GM10248 (cell line): Measurements from ENCODE around the gene CEMP1.
A peak's percentile ranks its signal among the peaks of the same experiment; 100 is the strongest.
"Not testable (repeated sequence)": the region's sequence is repeated elsewhere in the genome, so short reads cannot be mapped to it uniquely, and the experiment has no call there.

Source experiments
- CTCF ChIA-PET: fragments of 300-600 bp; sonication (Branson Sonifier 250); formaldehyde crosslinking; extraction: SDS; loops from one replicate; lab custom pipeline; 2021; ENCODE audit warnings: antibody characterized with exemption; lab: Yijun Ruan, JAX
- POLR2A ChIA-PET: fragments of 350-650 bp; sonication (Branson Sonifier 250); formaldehyde crosslinking; extraction: SDS; loops from one replicate; lab custom pipeline; 2020; ENCODE audit warnings: antibody characterized with exemption; lab: Yijun Ruan, JAX
- DNase-seq: peaks from one replicate; pipeline ENCODE4 v3.0.0; 2012; ENCODE audit errors: extremely low spot score
- TF ChIP-seq, protein P1 (sequence below): IDR thresholded peaks from 2 replicates; pipeline ENCODE4 v1.5.1; 2012; ENCODE audit warnings: mild to moderate bottlenecking, low read depth; ENCODE audit errors: extremely low read depth, missing control alignments, control extremely low read depth

Gene CEMP1, protein sequence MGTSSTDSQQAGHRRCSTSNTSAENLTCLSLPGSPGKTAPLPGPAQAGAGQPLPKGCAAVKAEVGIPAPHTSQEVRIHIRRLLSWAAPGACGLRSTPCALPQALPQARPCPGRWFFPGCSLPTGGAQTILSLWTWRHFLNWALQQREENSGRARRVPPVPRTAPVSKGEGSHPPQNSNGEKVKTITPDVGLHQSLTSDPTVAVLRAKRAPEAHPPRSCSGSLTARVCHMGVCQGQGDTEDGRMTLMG

DNA sequence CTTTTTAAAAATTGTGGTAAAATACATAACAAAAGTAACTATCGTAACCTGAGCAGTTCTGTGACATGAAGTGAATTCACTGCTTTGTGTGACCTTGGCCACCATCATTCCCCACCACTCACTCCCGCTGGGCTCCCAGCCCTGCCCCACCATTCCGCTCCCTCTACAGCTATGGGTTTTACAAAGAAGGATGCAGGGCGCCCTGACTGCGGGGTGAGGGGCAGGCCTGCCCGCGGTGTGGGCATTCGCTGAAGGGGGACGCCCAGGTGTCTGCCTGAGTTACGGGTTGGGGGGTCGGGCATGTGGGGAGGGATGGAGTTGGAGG lies at the start of gene CEMP1:
CEMP1 (minus strand) TSS at position 38 of the 325 bp plus-strand sequence. CDS start 335 bp downstream, outside the sequence.
- POLR2A ChIA-PET: interaction anchor here (0.7 to 1.2 kb wide), 5 partner anchors 11 to 73 kb away, joined by 3 to 9 read pairs (median 6); partner anchors contain the start of gene AMDHD2
- TF ChIP-seq, protein P1, sequence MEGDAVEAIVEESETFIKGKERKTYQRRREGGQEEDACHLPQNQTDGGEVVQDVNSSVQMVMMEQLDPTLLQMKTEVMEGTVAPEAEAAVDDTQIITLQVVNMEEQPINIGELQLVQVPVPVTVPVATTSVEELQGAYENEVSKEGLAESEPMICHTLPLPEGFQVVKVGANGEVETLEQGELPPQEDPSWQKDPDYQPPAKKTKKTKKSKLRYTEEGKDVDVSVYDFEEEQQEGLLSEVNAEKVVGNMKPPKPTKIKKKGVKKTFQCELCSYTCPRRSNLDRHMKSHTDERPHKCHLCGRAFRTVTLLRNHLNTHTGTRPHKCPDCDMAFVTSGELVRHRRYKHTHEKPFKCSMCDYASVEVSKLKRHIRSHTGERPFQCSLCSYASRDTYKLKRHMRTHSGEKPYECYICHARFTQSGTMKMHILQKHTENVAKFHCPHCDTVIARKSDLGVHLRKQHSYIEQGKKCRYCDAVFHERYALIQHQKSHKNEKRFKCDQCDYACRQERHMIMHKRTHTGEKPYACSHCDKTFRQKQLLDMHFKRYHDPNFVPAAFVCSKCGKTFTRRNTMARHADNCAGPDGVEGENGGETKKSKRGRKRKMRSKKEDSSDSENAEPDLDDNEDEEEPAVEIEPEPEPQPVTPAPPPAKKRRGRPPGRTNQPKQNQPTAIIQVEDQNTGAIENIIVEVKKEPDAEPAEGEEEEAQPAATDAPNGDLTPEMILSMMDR: no peak
- CTCF ChIA-PET: no interaction called here
- no peak for DNase-seq

DNA sequence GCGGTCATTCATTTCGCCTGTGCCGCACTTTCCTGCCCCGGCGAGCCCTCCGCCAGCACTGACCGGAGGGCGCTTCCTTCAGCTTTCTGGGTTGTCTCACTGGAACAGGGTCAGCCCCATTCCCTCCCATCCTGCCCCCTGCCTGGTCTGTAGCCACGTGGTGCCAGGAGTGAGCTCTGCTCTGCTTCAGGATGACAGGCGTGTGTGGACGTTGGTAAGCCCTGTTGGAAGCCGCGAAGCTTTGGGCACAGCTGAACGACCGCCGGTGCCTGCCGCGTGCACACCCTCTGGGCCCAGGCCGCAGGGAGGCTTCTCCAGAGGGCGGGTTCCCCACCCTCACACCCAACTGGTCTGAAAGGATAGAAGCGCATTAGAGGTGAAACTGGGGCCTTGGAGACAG lies 49.6 kb upstream of the CEMP1 start:
- CTCF ChIA-PET: not testable (repeated sequence)

DNA sequence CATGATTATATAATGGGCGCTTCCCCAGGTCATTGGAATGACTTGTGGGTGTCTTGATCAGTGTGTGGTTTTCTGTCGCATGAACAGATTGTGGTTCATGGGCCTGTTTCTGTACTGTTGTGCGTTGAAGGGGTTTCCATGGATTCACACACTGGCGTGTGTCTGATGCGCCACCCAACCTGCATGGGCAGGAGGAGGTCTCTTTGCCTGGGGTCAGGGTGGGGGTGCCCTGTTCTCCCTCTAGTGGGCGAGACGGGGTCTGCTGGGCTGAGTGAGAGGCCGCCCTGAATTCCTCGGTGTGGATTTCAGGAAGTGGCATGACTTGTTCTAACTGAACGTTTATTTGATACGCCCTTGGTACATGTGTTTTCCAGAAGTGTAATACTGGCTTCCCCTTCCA lies 48.9 kb upstream of the CEMP1 start:
- DNase-seq, POLR2A ChIA-PET, CTCF ChIA-PET: not testable (repeated sequence)

More for the DNA sequence above, 49.6 kb upstream of the CEMP1 start:
- DNase-seq, POLR2A ChIA-PET: not testable (repeated sequence)

DNA sequence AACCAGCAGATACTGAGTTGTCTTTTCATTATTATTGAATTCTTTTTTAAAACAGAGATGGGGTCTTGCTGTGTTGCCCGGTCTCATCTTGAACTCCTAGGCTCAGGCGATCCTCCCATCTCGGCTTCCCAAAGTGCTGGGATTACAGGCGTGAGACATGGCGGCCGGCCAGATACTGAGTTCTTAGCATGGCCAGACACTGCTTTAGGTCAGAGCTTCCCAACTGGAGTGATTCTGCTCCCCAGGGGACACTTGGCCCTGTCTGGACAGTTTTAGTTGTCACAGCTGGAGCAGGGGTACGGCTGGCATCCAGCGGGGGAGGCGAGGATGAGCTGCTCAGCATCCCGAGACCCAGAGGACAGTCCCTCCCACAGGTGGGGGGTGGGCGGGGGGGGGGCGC lies 47.7 kb upstream of the CEMP1 start:
- POLR2A ChIA-PET, CTCF ChIA-PET, DNase-seq: not testable (repeated sequence)

DNA sequence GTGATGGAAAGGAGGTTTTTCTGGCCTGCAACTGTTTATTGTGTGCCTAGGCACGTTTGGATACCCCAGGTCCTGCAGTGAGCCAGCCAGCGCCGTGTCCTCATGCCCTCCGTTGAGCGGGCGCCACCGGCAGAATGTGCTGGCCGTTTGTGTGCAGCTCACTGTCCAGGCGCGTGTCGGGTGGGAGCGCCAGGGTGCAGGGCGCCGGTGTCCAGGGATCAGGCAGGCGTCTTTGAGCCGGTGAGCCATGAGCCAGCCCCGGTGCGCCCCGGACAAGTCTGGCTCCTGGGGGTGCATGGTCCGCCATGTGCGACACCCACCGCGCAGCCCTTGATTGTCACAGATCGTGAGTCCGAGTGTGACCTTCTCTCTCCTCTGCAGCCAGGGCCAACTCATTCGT lies 45.8 kb upstream of the CEMP1 start:
- DNase-seq, CTCF ChIA-PET, POLR2A ChIA-PET: not testable (repeated sequence)

DNA sequence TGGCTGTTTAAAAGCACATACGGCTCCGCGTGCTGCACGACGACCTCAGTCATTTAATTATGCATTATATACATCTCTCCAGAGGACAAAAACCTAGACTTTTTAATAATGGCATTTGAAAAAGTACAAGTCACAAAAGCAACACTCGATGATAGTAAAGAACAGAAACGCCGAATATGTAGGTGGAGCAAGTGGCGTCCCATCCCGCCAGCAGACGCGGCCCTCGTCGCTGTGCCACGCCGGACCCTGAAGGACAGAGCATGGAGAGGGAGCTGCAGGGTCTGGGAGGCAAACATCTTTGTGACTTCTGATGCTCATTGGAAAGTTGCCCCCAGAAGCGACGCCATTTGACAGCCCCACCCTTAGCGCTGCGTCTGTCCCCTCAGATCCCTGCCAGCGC lies 44.6 kb upstream of the CEMP1 start:
- POLR2A ChIA-PET, CTCF ChIA-PET, DNase-seq: not testable (repeated sequence)

DNA sequence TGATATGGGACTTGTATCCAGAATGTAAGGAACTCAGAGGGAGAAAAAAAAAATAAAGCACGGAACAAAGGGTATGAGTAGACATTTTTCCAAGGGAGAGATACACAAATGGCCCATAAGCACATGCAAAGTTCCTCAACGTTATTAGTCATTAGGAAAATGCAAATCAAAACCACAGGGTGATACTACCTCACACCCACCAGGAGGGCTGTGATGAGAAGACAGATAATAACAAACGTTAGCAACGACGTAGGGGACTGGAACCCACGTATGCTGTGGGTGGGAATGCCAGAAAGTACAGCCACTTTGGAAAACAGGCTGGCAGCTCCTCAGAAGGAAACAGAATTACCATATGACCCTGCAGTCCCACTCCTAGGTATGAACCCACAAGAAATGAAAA lies 41.5 kb upstream of the CEMP1 start:
- DNase-seq, CTCF ChIA-PET, POLR2A ChIA-PET: not testable (repeated sequence)

DNA sequence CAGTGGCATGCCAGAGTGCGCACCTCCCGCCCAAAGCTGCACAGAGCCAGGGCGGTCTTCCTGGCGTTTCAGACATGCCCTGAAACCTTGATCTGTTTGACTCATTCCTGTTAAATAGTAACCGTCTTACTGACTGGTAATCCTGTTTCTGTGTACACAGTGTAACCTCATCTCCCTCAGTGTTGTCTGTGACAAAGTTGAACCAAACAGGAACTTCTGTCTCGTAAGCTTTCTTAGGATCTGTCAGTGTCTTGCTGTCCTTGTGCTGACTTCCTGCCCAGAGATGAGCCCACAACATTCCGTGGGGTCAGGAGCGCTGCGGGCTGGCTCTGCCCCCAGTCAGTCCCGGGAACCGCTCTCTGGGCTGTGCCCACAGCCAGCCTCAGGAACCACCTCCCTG lies 37.4 kb upstream of the CEMP1 start:
- POLR2A ChIA-PET, CTCF ChIA-PET, DNase-seq: not testable (repeated sequence)

DNA sequence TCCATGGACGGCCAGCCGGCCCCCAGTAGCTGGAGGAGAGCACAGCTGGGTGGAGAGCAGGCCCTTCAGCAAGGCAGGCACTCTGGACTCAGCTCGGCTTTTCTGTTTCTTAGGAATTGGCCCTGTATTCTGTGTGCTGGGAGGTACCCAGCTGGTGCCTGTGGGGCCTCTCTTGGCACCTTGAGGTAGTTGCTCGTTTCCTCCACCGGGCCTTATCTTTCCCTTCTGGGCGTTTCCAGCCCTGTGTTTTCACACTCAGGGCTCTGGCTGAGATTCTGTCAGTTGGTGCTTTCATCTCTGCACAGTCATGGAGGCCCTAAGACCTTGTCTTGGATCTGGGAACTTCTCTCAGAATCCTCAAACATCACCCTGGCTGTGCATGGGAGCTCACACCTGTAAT lies 36.3 kb upstream of the CEMP1 start:
- CTCF ChIA-PET, POLR2A ChIA-PET, DNase-seq: not testable (repeated sequence)

DNA sequence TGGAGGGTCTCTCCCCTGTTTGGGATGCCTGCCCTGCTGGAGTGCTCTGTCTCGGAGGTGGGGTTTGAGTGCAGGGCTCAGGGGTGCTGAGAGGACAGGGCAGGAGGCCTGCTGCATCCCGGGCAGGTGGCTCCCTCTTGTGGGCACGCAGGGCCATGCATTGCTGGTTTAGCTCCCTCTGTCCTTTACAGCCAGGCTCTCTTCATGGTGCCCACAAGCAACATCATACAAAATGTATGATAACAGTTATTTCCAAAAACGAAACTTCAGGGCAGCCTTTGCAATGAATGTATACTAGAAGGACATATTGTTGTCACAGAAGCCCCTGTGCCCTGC lies 29.6 kb upstream of the CEMP1 start:
- TF ChIP-seq, protein P1: peak; percentile 53
- CTCF ChIA-PET, DNase-seq, POLR2A ChIA-PET: not testable (repeated sequence)

DNA sequence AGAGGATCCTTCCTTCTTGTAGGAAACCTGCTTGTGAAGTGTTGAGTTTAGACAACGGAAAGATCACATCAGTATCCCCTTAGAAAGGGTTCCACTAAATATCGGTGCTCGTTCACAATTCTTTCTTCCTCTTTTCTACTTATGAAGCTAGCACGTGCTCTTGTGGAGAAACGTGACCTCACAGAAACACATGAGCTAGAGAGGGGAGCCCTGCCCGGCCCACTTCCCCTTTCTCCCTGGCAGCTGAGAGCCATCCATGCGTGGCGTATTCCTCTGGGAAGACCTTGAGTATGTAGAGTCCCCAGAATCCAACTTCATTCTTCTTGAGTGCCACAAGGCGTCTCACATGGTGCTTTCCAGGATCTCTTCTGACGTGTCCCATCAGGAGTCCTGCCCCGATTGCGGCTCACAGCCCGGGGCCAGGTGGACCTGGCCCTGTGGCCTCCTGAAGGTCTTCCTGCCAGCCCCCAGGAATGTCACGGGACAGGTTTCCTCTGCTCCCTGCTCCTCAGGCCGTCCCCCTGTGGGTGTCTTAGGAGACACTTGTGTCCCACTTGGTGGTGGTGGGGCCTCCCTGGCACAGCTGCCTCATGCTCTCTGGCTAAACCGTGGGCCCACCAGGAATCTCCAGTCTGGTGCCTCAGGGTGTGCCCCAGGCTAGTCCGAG lies 29.1 kb upstream of the CEMP1 start:
- POLR2A ChIA-PET, CTCF ChIA-PET, DNase-seq: not testable (repeated sequence)

DNA sequence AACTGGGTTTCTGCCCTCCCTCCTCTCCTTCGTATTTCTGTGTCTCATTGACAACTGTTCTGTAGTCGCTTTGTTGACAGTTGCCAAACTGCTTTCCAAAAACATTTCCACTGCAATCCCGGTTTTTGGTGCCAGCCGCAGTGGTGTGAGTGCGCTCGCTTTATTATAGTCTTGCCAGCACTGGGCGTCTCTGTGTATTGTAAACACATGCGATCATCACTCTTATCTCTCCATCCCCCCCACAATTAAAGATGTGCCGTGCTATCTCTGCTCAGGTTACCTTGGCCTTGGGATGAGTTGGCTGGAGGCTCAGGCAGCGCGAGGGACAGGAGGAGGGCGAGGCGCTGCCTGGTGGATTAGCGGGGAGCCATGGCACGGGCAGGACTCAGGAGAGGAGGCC lies 25.9 kb upstream of the CEMP1 start:
- DNase-seq, CTCF ChIA-PET, POLR2A ChIA-PET: not testable (repeated sequence)

DNA sequence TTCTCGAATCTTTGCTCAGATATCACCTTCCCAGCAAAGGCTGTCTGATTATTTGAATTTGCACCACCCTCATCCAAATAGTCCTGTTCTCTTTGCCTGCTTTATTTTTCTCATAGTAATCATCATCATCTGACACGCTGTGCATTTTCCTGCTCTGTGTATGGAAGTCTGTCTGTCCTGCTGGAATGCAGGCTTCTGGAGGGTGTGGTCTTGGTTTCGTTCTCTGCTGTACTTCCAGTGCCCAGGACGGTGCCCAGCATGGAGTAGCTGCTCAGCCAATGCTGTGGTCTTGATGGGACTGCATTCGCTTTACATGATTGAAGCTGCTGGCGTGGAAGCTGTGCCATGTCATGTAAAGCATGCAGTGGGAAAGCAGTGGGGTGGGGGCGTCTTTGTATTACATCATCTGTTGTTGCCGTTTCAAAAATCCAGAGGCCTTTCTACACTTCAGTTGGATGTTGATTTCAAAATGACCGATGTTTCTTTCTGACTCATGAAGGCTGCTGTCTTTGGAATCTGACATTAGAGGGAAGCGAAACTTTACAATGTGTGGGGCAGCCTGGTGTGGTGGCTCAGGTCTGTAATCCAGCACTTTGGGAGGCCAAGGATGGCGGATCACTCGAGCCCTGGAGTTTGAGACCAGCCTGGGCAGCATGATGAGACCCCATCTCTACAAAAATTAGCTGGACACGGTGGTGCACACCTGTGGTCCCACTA lies 23.7 kb upstream of the CEMP1 start:
- DNase-seq, CTCF ChIA-PET, POLR2A ChIA-PET: not testable (repeated sequence)

DNA sequence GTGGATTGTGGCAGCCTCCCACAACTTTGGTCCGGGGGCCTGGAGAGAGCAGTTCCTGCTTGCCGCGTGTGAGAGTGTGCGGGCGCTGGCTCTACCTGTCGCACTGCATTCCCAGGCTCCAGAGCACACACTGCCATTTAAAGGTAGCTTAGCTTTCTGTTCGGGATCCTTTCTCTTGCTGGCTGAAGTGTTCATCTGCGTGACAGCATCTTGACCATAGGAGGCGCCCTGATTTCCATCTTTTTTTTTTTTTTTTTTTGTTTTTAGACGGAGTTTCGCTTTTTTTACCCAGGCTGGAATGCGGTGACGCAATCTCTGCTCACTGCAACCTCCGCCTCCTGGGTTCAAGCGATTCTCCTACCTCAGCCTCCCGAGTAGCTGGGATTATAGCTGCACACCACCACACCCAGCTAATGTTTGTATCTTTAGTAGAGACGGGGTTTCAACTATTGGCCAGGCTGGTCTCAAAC lies 20.2 kb upstream of the CEMP1 start:
- CTCF ChIA-PET: interaction anchor here (0.6 kb wide), 1 partner anchor 432 kb away, joined by 4 read pairs; no protein-coding TSS in a partner anchor
- DNase-seq, POLR2A ChIA-PET: not testable (repeated sequence)

DNA sequence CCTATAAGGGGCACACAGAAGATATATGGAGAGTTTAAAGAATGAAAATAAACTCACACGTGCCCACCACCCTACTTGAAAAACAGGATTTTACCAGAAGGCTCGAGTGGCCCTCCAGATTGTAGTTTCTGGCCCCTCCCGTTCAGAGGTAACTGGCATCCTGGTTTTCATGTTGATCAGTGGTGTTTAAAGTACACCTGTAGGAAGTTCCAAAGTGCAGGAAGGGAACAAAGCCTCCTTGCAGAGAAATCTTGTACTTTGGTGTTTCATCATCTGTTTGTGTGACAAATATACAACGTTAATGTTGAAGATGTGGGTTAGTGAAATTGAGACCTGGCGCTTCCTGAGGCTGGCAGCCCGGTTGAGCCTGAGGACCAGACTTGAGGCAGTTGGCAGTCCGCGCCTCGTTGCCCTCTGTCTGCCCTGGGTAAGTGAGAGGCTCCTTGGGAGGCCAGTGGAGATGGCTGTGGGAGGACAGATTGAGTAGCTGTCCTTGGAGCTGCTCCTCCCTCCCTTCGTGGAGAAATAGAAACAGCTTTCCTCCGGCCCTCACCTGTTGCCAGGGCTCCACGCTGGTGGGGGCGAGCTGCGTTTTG lies 19.2 kb upstream of the CEMP1 start:
- CTCF ChIA-PET, POLR2A ChIA-PET, DNase-seq: not testable (repeated sequence)
